COR-L47 (cell line): ENCODE data around the gene PLEK2.
A peak's percentile ranks its signal among the peaks of the same experiment; 100 is the strongest.
"Not testable (repeated sequence)": the region's sequence is repeated elsewhere in the genome, so short reads cannot be mapped to it uniquely, and the experiment has no call there.

Experiments used
- DNase-seq: peaks from one replicate; lab custom pipeline; 2025; lab: John Stamatoyannopoulos, UW

The PLEK2 gene

GRCh38 chr14:67358924-67359774 lies 52.8 kb downstream of the PLEK2 start:
- DNase-seq = peak; percentile 27

- no peak for DNase-seq
Observed at GRCh38 chr14:67357969-67358354, 54.0 kb downstream of the PLEK2 start.

GRCh38 chr14:67357186-67357968 lies 54.6 kb downstream of the PLEK2 start:
- DNase-seq = no peak

GRCh38 chr14:67352055-67352454 lies 59.9 kb downstream of the PLEK2 start:
- DNase-seq = no peak

GRCh38 chr14:67345583-67345982 lies 66.4 kb downstream of the PLEK2 start:
- no peak for DNase-seq

GRCh38 chr14:67343601-67344230 lies 68.2 kb downstream of the PLEK2 start:
- no peak for DNase-seq

GRCh38 chr14:67341231-67341630 lies 70.7 kb downstream of the PLEK2 start:
- not testable (repeated sequence) for DNase-seq
